KMS-11 (cell line): ENCODE results near the gene PI16.

Experiments used
- H2AFZ ChIP-seq: fragments of 200-600 bp; sonication (generic); 2 replicates; pipeline ENCODE4 v1.6.1; 2016; ENCODE audit warnings: antibody characterized with exemption, mixed run types, low read depth
- H3K27ac ChIP-seq: fragments of 200-600 bp; sonication (generic); 2 replicates; pipeline ENCODE4 v1.6.1; 2016; ENCODE audit warnings: mild to moderate bottlenecking, mixed run types
- H3K27me3 ChIP-seq: fragments of 200-600 bp; sonication (generic); 2 replicates; pipeline ENCODE4 v1.6.1; 2017; ENCODE audit warnings: mild to moderate bottlenecking, low read depth, mixed run types, moderate library complexity; ENCODE audit not compliant: insufficient read depth
- H3K36me3 ChIP-seq: fragments of 200-600 bp; sonication (generic); 2 replicates; pipeline ENCODE4 v1.6.1; 2017; ENCODE audit warnings: mild to moderate bottlenecking, mixed run types; ENCODE audit not compliant: insufficient read depth
- H3K4me1 ChIP-seq: fragments of 200-600 bp; sonication (generic); 2 replicates; pipeline ENCODE4 v1.6.1; 2016; ENCODE audit warnings: mild to moderate bottlenecking, low read depth, mixed run types; ENCODE audit not compliant: poor library complexity, severe bottlenecking
- H3K4me2 ChIP-seq: fragments of 200-600 bp; sonication (generic); 2 replicates; pipeline ENCODE4 v1.7.0; 2016; ENCODE audit warnings: mild to moderate bottlenecking, mixed run types
- H3K4me3 ChIP-seq: fragments of 200-600 bp; sonication (generic); IDR thresholded peaks from 2 replicates; pipeline ENCODE4 v1.6.1; 2017; ENCODE audit warnings: low read depth, low read length, mixed read lengths; ENCODE audit not compliant: insufficient read depth
- H3K79me2 ChIP-seq: fragments of 200-600 bp; sonication (generic); 2 replicates; pipeline ENCODE4 v1.6.1; 2016; ENCODE audit warnings: low read depth, mixed run types; ENCODE audit not compliant: insufficient read depth
- H3K9ac ChIP-seq: fragments of 200-600 bp; sonication (generic); 2 replicates; pipeline ENCODE4 v1.6.1; 2016; ENCODE audit warnings: mild to moderate bottlenecking, mixed run types
- H4K20me1 ChIP-seq: fragments of 200-600 bp; sonication (generic); 2 replicates; pipeline ENCODE4 v1.6.1; 2016; ENCODE audit warnings: mild to moderate bottlenecking, mixed run types; ENCODE audit not compliant: insufficient read depth
- TF ChIP-seq, protein P1 (sequence below): fragments of 200-600 bp; sonication (generic); conservative IDR thresholded peaks from 2 replicates; pipeline ENCODE4 v1.6.1; 2017; ENCODE audit warnings: low read depth, mild to moderate bottlenecking, antibody characterized with exemption, low read length, moderate library complexity, mixed read lengths

Gene PI16

DNA sequence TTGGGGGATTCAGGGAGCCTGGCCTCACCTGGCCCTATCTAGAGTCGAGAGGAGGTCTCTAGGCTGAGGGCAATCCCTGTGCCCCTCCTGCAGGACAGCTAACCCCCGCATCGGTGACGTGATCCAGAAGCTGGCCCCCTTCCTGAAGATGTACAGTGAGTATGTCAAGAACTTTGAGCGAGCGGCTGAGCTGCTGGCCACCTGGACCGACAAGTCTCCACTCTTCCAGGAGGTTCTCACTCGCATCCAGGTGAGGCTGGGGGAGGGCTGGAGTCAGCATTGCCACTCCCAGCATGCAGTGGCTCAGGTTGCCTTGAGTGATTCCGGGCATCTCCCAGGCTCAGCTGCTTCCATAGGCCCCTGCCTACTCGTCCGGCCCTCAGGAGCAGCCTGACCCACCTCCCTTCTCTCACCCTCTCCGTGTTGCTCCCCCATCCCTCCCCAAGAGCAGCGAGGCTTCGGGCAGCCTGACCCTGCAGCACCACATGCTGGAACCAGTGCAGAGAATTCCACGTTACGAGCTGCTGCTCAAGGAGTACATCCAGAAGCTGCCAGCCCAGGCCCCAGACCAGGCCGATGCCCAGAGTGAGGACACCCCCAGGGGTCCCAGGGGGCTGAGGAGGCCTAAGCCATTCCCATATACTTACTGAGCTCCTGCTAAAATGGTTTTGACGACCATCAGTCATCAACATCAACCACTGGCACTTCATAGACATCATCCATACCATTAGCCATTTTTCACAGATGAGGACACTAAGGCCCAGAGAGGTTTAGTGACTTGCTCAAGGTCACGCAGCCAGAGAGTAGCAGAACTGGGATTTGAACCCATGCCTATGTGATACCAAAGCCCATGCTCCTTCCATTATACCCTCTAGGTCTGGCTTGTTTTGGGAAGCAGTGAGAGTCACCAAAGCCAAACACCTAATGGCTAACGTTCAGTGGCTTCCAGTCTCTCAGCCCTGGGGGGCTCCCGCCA lies 59.3 kb downstream of the PI16 start:
- H3K4me2 ChIP-seq, result no peak overlapping the region
- peaks cover 11% of the 10 kb centered on the region for H3K4me1 ChIP-seq
- H3K9ac ChIP-seq, result no peak overlapping the region
- H3K27ac ChIP-seq, result no peak overlapping the region
- no peaks in the 10 kb centered on the region for H3K79me2 ChIP-seq
- H4K20me1 ChIP-seq, result no peaks in the 10 kb centered on the region
- TF ChIP-seq, protein P1, sequence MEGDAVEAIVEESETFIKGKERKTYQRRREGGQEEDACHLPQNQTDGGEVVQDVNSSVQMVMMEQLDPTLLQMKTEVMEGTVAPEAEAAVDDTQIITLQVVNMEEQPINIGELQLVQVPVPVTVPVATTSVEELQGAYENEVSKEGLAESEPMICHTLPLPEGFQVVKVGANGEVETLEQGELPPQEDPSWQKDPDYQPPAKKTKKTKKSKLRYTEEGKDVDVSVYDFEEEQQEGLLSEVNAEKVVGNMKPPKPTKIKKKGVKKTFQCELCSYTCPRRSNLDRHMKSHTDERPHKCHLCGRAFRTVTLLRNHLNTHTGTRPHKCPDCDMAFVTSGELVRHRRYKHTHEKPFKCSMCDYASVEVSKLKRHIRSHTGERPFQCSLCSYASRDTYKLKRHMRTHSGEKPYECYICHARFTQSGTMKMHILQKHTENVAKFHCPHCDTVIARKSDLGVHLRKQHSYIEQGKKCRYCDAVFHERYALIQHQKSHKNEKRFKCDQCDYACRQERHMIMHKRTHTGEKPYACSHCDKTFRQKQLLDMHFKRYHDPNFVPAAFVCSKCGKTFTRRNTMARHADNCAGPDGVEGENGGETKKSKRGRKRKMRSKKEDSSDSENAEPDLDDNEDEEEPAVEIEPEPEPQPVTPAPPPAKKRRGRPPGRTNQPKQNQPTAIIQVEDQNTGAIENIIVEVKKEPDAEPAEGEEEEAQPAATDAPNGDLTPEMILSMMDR, result no peak
- no peak overlapping the region for H3K4me3 ChIP-seq
- H3K27me3 ChIP-seq, result no peaks in the 10 kb centered on the region; the same call in 1 of the 2 replicates
- no peak overlapping the region for H2AFZ ChIP-seq
- H3K36me3 ChIP-seq, result no peaks in the 10 kb centered on the region
